Activated T-helper 1 cell treated with anti-CD3 and anti-CD28 coated beads, Interleukin-12 subunit alpha, Interleukin-12 subunit beta, Interleukin-2, Interleukin-4 antibody, amounts not matched to agents 30 ng/mL and 10 ng/mL and 1 ng/mL, durations not matched to agents 14 hours and 24 hours and 36 hours (primary cell): ENCODE data around the gene MAMDC2. TPM values are rescaled to one million over a fixed set of nuclear protein-coding genes. Genes with fewer than 3 reads are reported as not detected.

ENCODE experiments used
- DNase-seq: peaks from one replicate; pipeline ENCODE4 v3.0.0; 2021; ENCODE audit warnings: low spot score
- H3K27ac Mint-ChIP-seq: one replicate; pipeline ENCODE4 v1.8.0; 2021; ENCODE audit warnings: mild to moderate bottlenecking, mixed read lengths
- H3K27me3 Mint-ChIP-seq: one replicate; pipeline ENCODE4 v1.8.0; 2022; ENCODE audit warnings: mild to moderate bottlenecking, moderate library complexity, mixed read lengths; ENCODE audit not compliant: insufficient read depth
- H3K36me3 Mint-ChIP-seq: one replicate; pipeline ENCODE4 v1.8.0; 2021; ENCODE audit warnings: low read depth, mixed read lengths
- H3K4me1 Mint-ChIP-seq: one replicate; pipeline ENCODE4 v1.8.0; 2021; ENCODE audit warnings: low read depth, mixed read lengths
- H3K4me3 Mint-ChIP-seq: one replicate; pipeline ENCODE4 v1.8.0; 2021; ENCODE audit warnings: mild to moderate bottlenecking, moderate library complexity, mixed read lengths
- H3K9me3 Mint-ChIP-seq: one replicate; pipeline ENCODE4 v1.8.0; 2021; ENCODE audit warnings: mixed read lengths
- intact Hi-C: fragments of 100-400 bp; cut with micrococcal nuclease; formaldehyde crosslinking; loops from one replicate; pipeline ENCODE4 v1.15.1; 2024
- total RNA-seq: library from RNA; stranded (reverse); gene quantifications from 2 replicates; pipeline ENCODE4 v1.2.3, GENCODE V29; 2022

MAMDC2 gene
- total RNA-seq, 1 donor from 2014 or later: not detected

GRCh38 chr9:70143394-70144130 lies 99.9 kb downstream of the MAMDC2 start:
- DNase-seq: no peak
- Mint-ChIP-seq H3K36me3 (no peaks in the 10 kb centered on the region), H3K9me3 (no peaks in the 10 kb centered on the region), H3K27ac (no peak overlapping the region), H3K4me3 (no peak overlapping the region), H3K27me3 (peaks cover 5% of the 10 kb centered on the region), H3K4me1 (no peaks in the 10 kb centered on the region)
- intact Hi-C loops: no loop called here

GRCh38 chr9:70144131-70144503 lies 100.5 kb downstream of the MAMDC2 start:
- Mint-ChIP-seq H3K27ac (no peak overlapping the region), H3K27me3 (peaks cover 5% of the 10 kb centered on the region), H3K9me3 (no peaks in the 10 kb centered on the region), H3K4me1 (no peaks in the 10 kb centered on the region), H3K4me3 (no peak overlapping the region), H3K36me3 (no peaks in the 10 kb centered on the region)
- no peak for DNase-seq
- intact Hi-C loops: no loop called here

- Mint-ChIP-seq H3K4me3 (no peak overlapping the region), H3K4me1 (no peaks in the 10 kb centered on the region), H3K9me3 (no peaks in the 10 kb centered on the region), H3K27ac (no peak overlapping the region), H3K27me3 (peaks cover 5% of the 10 kb centered on the region), H3K36me3 (no peaks in the 10 kb centered on the region)
- no peak for DNase-seq
- intact Hi-C loops: no loop called here
Measured at GRCh38 chr9:70145981-70146380, 102.3 kb downstream of the MAMDC2 start.

GRCh38 chr9:70147196-70147595 lies 103.5 kb downstream of the MAMDC2 start:
- intact Hi-C loops: no loop called here
- Mint-ChIP-seq H3K4me1 (no peaks in the 10 kb centered on the region), H3K27ac (no peak overlapping the region), H3K36me3 (no peaks in the 10 kb centered on the region), H3K9me3 (no peaks in the 10 kb centered on the region), H3K27me3 (peaks cover 5% of the 10 kb centered on the region), H3K4me3 (no peak overlapping the region)
- no peak for DNase-seq

- H3K9me3 Mint-ChIP-seq: no peaks in the 10 kb centered on the region
- H3K27ac Mint-ChIP-seq: no peak overlapping the region
- peaks cover 5% of the 10 kb centered on the region for H3K27me3 Mint-ChIP-seq
- no peak for DNase-seq
- H3K36me3 Mint-ChIP-seq: no peaks in the 10 kb centered on the region
- H3K4me1 Mint-ChIP-seq: no peaks in the 10 kb centered on the region
- no peak overlapping the region for H3K4me3 Mint-ChIP-seq
- intact Hi-C loops: no loop called here
Measured at GRCh38 chr9:70147651-70148050, 104.0 kb downstream of the MAMDC2 start.

- H3K4me3 Mint-ChIP-seq: no peak overlapping the region
Measured at GRCh38 chr9:70152350-70152749, 108.7 kb downstream of the MAMDC2 start.

GRCh38 chr9:70156729-70157128 lies 113.1 kb downstream of the MAMDC2 start:
- no peaks in the 10 kb centered on the region for H3K9me3 Mint-ChIP-seq
- intact Hi-C loops: no loop called here
- peaks cover 7% of the 10 kb centered on the region for H3K27me3 Mint-ChIP-seq
- no peaks in the 10 kb centered on the region for H3K36me3 Mint-ChIP-seq
- DNase-seq: no peak
- no peaks in the 10 kb centered on the region for H3K4me1 Mint-ChIP-seq
- H3K27ac Mint-ChIP-seq: no peak overlapping the region
- H3K4me3 Mint-ChIP-seq: no peak overlapping the region

More at GRCh38 chr9:70152350-70152749, 108.7 kb downstream of the MAMDC2 start:
- no peaks in the 10 kb centered on the region for H3K9me3 Mint-ChIP-seq
- peaks cover 8% of the 10 kb centered on the region for H3K27me3 Mint-ChIP-seq
- H3K27ac Mint-ChIP-seq: no peak overlapping the region
- intact Hi-C loops: no loop called here
- no peak for DNase-seq
- no peaks in the 10 kb centered on the region for H3K4me1 Mint-ChIP-seq
- no peaks in the 10 kb centered on the region for H3K36me3 Mint-ChIP-seq

GRCh38 chr9:70159630-70160029 lies 116.0 kb downstream of the MAMDC2 start:
- Mint-ChIP-seq H3K27me3 (peaks cover 6% of the 10 kb centered on the region), H3K27ac (no peak overlapping the region), H3K4me3 (no peak overlapping the region), H3K9me3 (no peaks in the 10 kb centered on the region), H3K36me3 (no peaks in the 10 kb centered on the region), H3K4me1 (no peaks in the 10 kb centered on the region)
- no peak for DNase-seq
- intact Hi-C loops: no loop called here

- H3K27ac Mint-ChIP-seq: no peak overlapping the region
- no peaks in the 10 kb centered on the region for H3K4me1 Mint-ChIP-seq
- H3K4me3 Mint-ChIP-seq: no peak overlapping the region
- intact Hi-C loops: no loop called here
- peaks cover 4% of the 10 kb centered on the region for H3K27me3 Mint-ChIP-seq
- no peaks in the 10 kb centered on the region for H3K36me3 Mint-ChIP-seq
- H3K9me3 Mint-ChIP-seq: no peaks in the 10 kb centered on the region
- DNase-seq: no peak
Measured at GRCh38 chr9:70160686-70161600, 117.3 kb downstream of the MAMDC2 start.

GRCh38 chr9:70165006-70165602 lies 121.5 kb downstream of the MAMDC2 start:
- Mint-ChIP-seq H3K4me1 (no peaks in the 10 kb centered on the region), H3K4me3 (no peak overlapping the region), H3K9me3 (no peaks in the 10 kb centered on the region), H3K27ac (no peak overlapping the region), H3K27me3 (no peaks in the 10 kb centered on the region), H3K36me3 (no peaks in the 10 kb centered on the region)
- no peak for DNase-seq
- intact Hi-C loops: no loop called here

- Mint-ChIP-seq H3K36me3 (no peaks in the 10 kb centered on the region), H3K4me3 (no peak overlapping the region), H3K4me1 (no peaks in the 10 kb centered on the region), H3K27ac (no peak overlapping the region), H3K27me3 (no peaks in the 10 kb centered on the region), H3K9me3 (no peaks in the 10 kb centered on the region)
- DNase-seq: no peak
- intact Hi-C loops: no loop called here
Measured at GRCh38 chr9:70168521-70168920, 124.9 kb downstream of the MAMDC2 start.

- intact Hi-C loops: no loop called here
- no peak for DNase-seq
Measured at GRCh38 chr9:70169222-70169621, 125.6 kb downstream of the MAMDC2 start.

More at GRCh38 chr9:70169222-70169621, 125.6 kb downstream of the MAMDC2 start:
- no peaks in the 10 kb centered on the region for H3K9me3 Mint-ChIP-seq
- H3K4me3 Mint-ChIP-seq: no peak overlapping the region
- no peaks in the 10 kb centered on the region for H3K36me3 Mint-ChIP-seq
- no peaks in the 10 kb centered on the region for H3K4me1 Mint-ChIP-seq
- H3K27me3 Mint-ChIP-seq: no peaks in the 10 kb centered on the region
- no peak overlapping the region for H3K27ac Mint-ChIP-seq
